Skeletal muscle satellite cell (primary cell): ENCODE results near the gene CDK5RAP2.

Experiments
- H3K27me3 ChIP-seq: 2 replicates; pipeline ENCODE4 v1.7.0; 2013; ENCODE audit warnings: low read length; ENCODE audit not compliant: control insufficient read depth, insufficient read depth
- H3K36me3 ChIP-seq: 2 replicates; pipeline ENCODE4 v1.7.0; 2013; ENCODE audit warnings: mild to moderate bottlenecking, control low read depth, low read length; ENCODE audit not compliant: insufficient read depth
- H3K4me1 ChIP-seq: 2 replicates; pipeline ENCODE4 v1.7.0; 2013; ENCODE audit warnings: low read length; ENCODE audit not compliant: control insufficient read depth, insufficient read depth
- H3K4me2 ChIP-seq: 2 replicates; pipeline ENCODE4 v1.7.0; 2013; ENCODE audit warnings: mild to moderate bottlenecking, low read length
- H3K4me3 ChIP-seq: 2 replicates; pipeline ENCODE4 v1.7.0; 2013; ENCODE audit warnings: low read length
- H3K9ac ChIP-seq: 2 replicates; pipeline ENCODE4 v1.7.0; 2013; ENCODE audit warnings: mild to moderate bottlenecking, low read depth, low read length, moderate library complexity
- H3K9me3 ChIP-seq: replicated peaks from 2 replicates; pipeline ENCODE4 v1.7.0; 2013; ENCODE audit warnings: mild to moderate bottlenecking, control low read depth, low read length

CDK5RAP2 gene

GRCh38 chr9:120456218-120456617 is 123.7 kb downstream of the CDK5RAP2 start:
- Histone ChIP-seq H3K4me3 (no peak overlapping the region), H3K4me1 (no peaks in the 10 kb centered on the region), H3K4me2 (no peak overlapping the region), H3K36me3 (peaks cover 51% of the 10 kb centered on the region), H3K27me3 (no peaks in the 10 kb centered on the region), H3K9ac (no peak overlapping the region), H3K9me3 (no peaks in the 10 kb centered on the region)

- H3K9me3 ChIP-seq, result no peaks in the 10 kb centered on the region
Measured at GRCh38 chr9:120454467-120454866, 125.5 kb downstream of the CDK5RAP2 start.

DNA sequence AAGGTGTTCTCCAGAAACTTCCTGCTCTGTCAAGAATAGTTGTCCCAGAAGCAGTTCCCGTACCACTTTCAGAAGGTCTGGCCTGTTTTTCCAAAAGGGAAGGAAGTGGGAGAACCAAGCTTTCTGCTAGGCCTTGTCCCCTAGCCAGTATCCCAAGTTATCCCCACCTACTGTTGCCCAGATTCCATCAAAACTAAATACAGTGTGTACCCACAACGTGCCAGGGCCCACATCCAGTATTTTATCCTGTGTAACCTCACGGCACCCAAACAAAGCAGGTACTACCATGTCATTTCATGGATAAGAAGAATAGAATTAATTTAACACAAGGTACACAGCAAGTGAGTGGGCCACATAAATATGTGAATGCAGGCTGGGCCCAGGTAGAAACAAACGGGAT is 126.2 kb downstream of the CDK5RAP2 start:
- Histone ChIP-seq H3K9me3 (no peaks in the 10 kb centered on the region), H3K9ac (no peak overlapping the region), H3K36me3 (peaks cover 51% of the 10 kb centered on the region), H3K4me3 (no peak overlapping the region), H3K4me2 (no peak overlapping the region), H3K4me1 (no peaks in the 10 kb centered on the region), H3K27me3 (no peaks in the 10 kb centered on the region)

More at GRCh38 chr9:120454467-120454866, 125.5 kb downstream of the CDK5RAP2 start:
- Histone ChIP-seq H3K9ac (no peak overlapping the region), H3K27me3 (no peaks in the 10 kb centered on the region), H3K4me1 (no peaks in the 10 kb centered on the region), H3K4me2 (no peak overlapping the region), H3K4me3 (no peak overlapping the region), H3K36me3 (peaks cover 54% of the 10 kb centered on the region)

DNA sequence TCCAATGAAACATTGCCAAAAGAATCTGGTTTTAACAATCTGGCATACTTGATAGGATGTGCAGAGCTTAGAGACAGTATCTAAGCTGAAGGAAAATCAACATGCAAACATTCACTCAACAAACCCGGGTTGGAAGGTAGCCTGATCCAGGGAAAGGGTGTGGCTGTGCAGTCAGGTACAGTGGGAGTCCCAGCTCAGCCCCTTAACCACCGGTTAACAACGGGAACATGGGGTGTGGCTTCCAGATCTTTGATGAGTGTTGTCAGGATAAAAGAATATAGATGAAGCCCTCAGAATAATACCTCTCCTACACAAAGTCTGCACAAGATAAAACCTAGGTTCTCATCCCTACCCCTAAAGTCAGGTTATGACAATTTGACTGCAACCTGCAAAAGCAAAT is 127.3 kb downstream of the CDK5RAP2 start:
- H3K27me3 ChIP-seq, result no peaks in the 10 kb centered on the region
- no peak overlapping the region for H3K4me3 ChIP-seq
- H3K4me1 ChIP-seq, result no peaks in the 10 kb centered on the region
- peaks cover 44% of the 10 kb centered on the region for H3K36me3 ChIP-seq
- no peak overlapping the region for H3K9ac ChIP-seq
- H3K4me2 ChIP-seq, result no peak overlapping the region
- no peaks in the 10 kb centered on the region for H3K9me3 ChIP-seq

DNA sequence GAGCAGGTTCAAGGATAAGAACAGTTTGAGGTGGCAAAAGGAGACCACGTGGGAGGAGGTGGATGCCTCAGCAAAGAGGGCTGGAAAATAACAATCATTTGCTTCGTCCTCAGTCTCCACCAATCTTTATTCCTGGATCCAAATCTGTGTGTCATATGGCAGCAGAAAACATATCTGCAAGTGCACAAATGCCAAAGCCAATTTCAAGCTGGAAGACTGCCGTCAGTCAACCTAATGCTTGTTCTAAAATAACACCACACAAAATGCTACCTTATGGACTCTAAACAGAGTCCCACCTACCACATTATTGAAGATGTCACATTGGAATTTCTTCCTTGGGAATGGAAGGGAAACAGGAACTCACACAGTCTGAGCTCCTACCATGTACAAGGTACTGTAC is 129.1 kb downstream of the CDK5RAP2 start:
- Histone ChIP-seq H3K4me2 (no peak overlapping the region), H3K36me3 (peaks cover 44% of the 10 kb centered on the region), H3K4me1 (no peaks in the 10 kb centered on the region)

GRCh38 chr9:120449566-120449965 is 130.4 kb downstream of the CDK5RAP2 start:
- Histone ChIP-seq H3K9me3 (no peaks in the 10 kb centered on the region), H3K9ac (no peak overlapping the region), H3K4me1 (no peaks in the 10 kb centered on the region), H3K4me3 (no peak overlapping the region), H3K27me3 (no peaks in the 10 kb centered on the region), H3K36me3 (peaks cover 33% of the 10 kb centered on the region), H3K4me2 (no peak overlapping the region)

More for the DNA sequence above, 129.1 kb downstream of the CDK5RAP2 start:
- Histone ChIP-seq H3K4me3 (no peak overlapping the region), H3K9me3 (no peaks in the 10 kb centered on the region), H3K27me3 (no peaks in the 10 kb centered on the region), H3K9ac (no peak overlapping the region)

DNA sequence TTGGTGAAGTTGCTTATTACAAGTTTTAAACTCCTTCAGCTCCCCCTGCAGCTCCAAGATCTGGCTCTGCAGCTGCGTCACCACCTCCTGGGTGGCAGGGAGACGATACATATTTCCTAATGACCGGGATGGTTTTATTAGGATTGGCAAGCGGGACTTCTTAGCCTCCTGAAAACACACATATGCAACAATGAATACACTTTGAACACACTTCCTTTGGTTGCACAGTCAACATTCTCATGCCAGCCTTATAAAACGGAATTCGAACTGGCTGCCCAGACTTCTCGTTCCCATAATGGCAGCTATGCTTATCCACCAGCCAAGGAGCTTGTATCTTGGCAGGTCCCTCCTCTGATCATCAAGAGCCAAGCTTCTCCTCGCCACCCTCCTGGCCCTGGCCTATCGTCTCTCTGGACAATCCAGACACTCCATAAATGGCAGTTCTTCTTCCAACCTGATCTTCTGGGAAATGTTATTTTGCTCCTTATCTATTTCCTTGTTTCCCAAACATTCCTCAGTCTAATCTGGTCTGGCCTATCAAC is 131.9 kb downstream of the CDK5RAP2 start:
- peaks cover 10% of the 10 kb centered on the region for H3K4me1 ChIP-seq
- H3K36me3 ChIP-seq, result peaks cover 27% of the 10 kb centered on the region
- H3K27me3 ChIP-seq, result no peaks in the 10 kb centered on the region
- H3K4me3 ChIP-seq, result no peak overlapping the region
- H3K9ac ChIP-seq, result no peak overlapping the region
- no peak overlapping the region for H3K4me2 ChIP-seq
- no peaks in the 10 kb centered on the region for H3K9me3 ChIP-seq

DNA sequence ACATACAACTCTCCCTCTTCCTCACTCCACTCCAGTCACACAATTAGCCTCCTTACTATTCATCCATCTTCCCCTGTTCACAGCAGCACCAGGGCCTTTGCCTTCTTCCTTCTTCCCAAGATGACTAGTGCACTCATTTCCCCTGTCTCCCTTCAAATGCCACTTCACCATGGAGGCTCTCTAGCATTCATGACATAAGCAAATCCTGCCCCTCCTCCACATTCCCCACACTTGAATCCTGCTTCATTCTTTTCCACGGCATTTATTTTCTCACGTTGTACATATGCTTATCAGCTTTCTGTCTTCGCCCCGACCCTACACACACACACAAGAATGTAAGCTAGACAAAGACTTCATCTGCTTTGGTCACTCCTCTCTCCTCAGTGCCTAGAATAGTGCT is 133.3 kb downstream of the CDK5RAP2 start:
- no peaks in the 10 kb centered on the region for H3K27me3 ChIP-seq
- peaks cover 34% of the 10 kb centered on the region for H3K36me3 ChIP-seq
- no peaks in the 10 kb centered on the region for H3K9me3 ChIP-seq
- H3K4me3 ChIP-seq, result no peak overlapping the region
- H3K4me1 ChIP-seq, result peaks cover 22% of the 10 kb centered on the region
- no peak overlapping the region for H3K4me2 ChIP-seq
- H3K9ac ChIP-seq, result no peak overlapping the region

DNA sequence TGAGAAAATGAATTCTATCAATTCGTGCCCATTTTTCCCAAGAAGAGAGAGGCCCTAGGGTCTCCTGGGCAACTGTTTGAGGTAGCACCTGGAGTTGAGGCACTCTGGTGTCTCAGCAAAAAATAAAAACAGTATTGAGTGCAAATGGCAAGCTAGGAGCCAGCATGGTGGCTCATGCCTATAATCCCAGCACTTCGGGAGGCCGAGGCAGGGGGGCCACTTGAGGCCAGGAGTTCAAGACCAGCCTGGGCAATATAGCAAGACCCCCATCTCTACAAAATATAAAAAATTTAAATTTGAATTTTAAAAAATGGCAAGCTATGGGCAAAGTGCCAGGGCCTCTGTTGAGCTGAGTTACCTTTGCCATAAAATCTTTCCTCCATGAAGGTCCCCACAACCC is 136.0 kb downstream of the CDK5RAP2 start:
- H3K27me3 ChIP-seq, result no peaks in the 10 kb centered on the region
- no peak overlapping the region for H3K4me2 ChIP-seq
- peak overlapping the region; percentile 65 for H3K9ac ChIP-seq
- peaks cover 40% of the 10 kb centered on the region for H3K36me3 ChIP-seq
- H3K9me3 ChIP-seq, result no peaks in the 10 kb centered on the region
- H3K4me1 ChIP-seq, result peaks cover 38% of the 10 kb centered on the region
- H3K4me3 ChIP-seq, result no peak overlapping the region

DNA sequence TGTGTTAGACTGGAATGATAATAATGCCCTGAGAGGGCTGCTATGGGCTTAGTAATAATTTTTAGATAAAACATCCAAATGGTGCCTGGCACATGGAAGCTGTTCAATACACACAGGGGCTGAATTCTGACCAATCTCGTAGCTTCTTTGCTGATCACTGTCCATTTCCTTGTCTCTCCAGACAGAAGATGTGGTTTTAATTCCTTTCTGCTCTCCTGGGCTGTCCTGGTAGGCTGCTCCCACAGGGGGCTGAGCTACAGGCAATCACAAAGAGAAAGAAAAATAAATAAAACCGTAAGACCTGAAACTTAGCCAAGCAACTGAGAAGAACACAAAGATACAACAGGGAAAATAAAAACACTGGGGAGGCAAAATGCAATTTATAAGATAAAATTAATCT is 136.5 kb downstream of the CDK5RAP2 start:
- no peak overlapping the region for H3K4me3 ChIP-seq
- no peaks in the 10 kb centered on the region for H3K27me3 ChIP-seq
- peak overlapping the region; percentile 65 for H3K9ac ChIP-seq
- H3K36me3 ChIP-seq, result peaks cover 45% of the 10 kb centered on the region
- H3K9me3 ChIP-seq, result no peaks in the 10 kb centered on the region
- peaks cover 38% of the 10 kb centered on the region for H3K4me1 ChIP-seq
- H3K4me2 ChIP-seq, result no peak overlapping the region

- no peaks in the 10 kb centered on the region for H3K27me3 ChIP-seq
- peaks cover 48% of the 10 kb centered on the region for H3K36me3 ChIP-seq
- peak overlapping the region; percentile 29 for H3K4me2 ChIP-seq
- no peaks in the 10 kb centered on the region for H3K9me3 ChIP-seq
- peaks cover 48% of the 10 kb centered on the region for H3K4me1 ChIP-seq
- peak overlapping the region; percentile 65 for H3K9ac ChIP-seq
- peak overlapping the region; percentile 33 for H3K4me3 ChIP-seq
Measured at GRCh38 chr9:120442308-120442995, 137.5 kb downstream of the CDK5RAP2 start.
